Activated T-helper 9 cell treated with anti-CD3 and anti-CD28 coated beads, Interleukin-2, amount 50 U/mL, for 16 hours (primary cell): ENCODE results near the gene ERC2.
"Not testable (repeated sequence)": the region's sequence is repeated elsewhere in the genome, so short reads cannot be mapped to it uniquely, and the experiment has no call there.

Experiments used
- DNase-seq: peaks from one replicate; pipeline ENCODE4 v3.0.0-alpha.2; 2020; ENCODE audit warnings: low read depth

The ERC2 gene

GRCh38 chr3:56119575-56120349 lies 348.5 kb downstream of the ERC2 start:
- no peak for DNase-seq

GRCh38 chr3:56118968-56119367 lies 349.3 kb downstream of the ERC2 start:
- DNase-seq, result no peak

- DNase-seq, result no peak
Observed at GRCh38 chr3:56115698-56116097, 352.6 kb downstream of the ERC2 start.

- no peak for DNase-seq
Observed at GRCh38 chr3:56115199-56115598, 353.1 kb downstream of the ERC2 start.

GRCh38 chr3:56113908-56114307 lies 354.4 kb downstream of the ERC2 start:
- no peak for DNase-seq

GRCh38 chr3:56113231-56113630 lies 355.0 kb downstream of the ERC2 start:
- no peak for DNase-seq

GRCh38 chr3:56111606-56112304 lies 356.5 kb downstream of the ERC2 start:
- DNase-seq, result no peak

GRCh38 chr3:56110886-56111285 lies 357.4 kb downstream of the ERC2 start:
- no peak for DNase-seq

- no peak for DNase-seq
Observed at GRCh38 chr3:56107157-56107556, 361.1 kb downstream of the ERC2 start.

GRCh38 chr3:56102032-56102431 lies 366.2 kb downstream of the ERC2 start:
- no peak for DNase-seq

GRCh38 chr3:56101576-56101975 lies 366.7 kb downstream of the ERC2 start:
- no peak for DNase-seq

- no peak for DNase-seq
Observed at GRCh38 chr3:56096999-56097398, 371.3 kb downstream of the ERC2 start.

- DNase-seq, result no peak
Observed at GRCh38 chr3:56094170-56094569, 374.1 kb downstream of the ERC2 start.

- DNase-seq, result no peak
Observed at GRCh38 chr3:56089739-56090138, 378.5 kb downstream of the ERC2 start.

- DNase-seq, result no peak
Observed at GRCh38 chr3:56087451-56088053, 380.7 kb downstream of the ERC2 start.

GRCh38 chr3:56086355-56086754 lies 381.9 kb downstream of the ERC2 start:
- DNase-seq, result no peak

GRCh38 chr3:56081246-56081645 lies 387.0 kb downstream of the ERC2 start:
- DNase-seq, result no peak

- no peak for DNase-seq
Observed at GRCh38 chr3:56076746-56077145, 391.5 kb downstream of the ERC2 start.

- DNase-seq, result no peak
Observed at GRCh38 chr3:56075089-56075488, 393.2 kb downstream of the ERC2 start.

GRCh38 chr3:56069766-56070165 lies 398.5 kb downstream of the ERC2 start:
- no peak for DNase-seq

GRCh38 chr3:56066405-56066804 lies 401.9 kb downstream of the ERC2 start:
- DNase-seq, result not testable (repeated sequence)

GRCh38 chr3:56064684-56065083 lies 403.6 kb downstream of the ERC2 start:
- no peak for DNase-seq

- no peak for DNase-seq
Observed at GRCh38 chr3:56061279-56061626, 407.0 kb downstream of the ERC2 start.
